Measurements from ENCODE around the gene TRPM2.

Gene TRPM2

DNA sequence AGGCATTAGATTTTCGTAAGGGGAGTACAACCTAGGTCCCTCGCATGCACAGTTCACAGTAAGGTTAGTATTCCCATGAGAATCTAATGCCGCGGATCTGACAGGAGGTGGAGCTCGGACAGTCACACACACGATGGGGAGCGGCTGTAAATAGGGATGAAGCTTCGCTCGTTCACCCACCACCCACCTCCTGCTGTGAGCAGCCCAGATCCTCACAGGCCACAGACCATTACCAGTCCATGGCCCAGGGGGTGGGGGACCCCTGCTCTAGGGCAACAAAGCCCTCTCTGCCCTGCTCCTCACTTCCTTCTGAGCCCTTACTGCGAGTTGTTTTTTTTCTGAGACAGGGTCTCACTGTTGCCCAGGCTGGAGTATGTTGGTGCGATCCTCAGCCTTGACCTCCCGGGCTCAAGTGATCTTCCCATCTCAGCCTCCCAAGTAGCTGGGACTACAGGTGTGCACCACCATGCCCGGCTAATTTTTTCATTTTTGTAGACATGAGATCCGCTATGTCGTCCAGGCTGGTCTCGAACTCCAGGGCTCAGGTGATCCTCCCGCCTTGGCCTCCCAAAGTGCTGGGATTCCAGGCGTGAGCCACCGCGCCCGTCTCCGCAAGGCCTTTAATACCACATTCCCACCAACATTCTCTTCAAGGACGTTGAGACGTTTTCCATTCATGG, 21.3 kb downstream of the TRPM2 start:
- TF ChIP-seq, protein P1, sequence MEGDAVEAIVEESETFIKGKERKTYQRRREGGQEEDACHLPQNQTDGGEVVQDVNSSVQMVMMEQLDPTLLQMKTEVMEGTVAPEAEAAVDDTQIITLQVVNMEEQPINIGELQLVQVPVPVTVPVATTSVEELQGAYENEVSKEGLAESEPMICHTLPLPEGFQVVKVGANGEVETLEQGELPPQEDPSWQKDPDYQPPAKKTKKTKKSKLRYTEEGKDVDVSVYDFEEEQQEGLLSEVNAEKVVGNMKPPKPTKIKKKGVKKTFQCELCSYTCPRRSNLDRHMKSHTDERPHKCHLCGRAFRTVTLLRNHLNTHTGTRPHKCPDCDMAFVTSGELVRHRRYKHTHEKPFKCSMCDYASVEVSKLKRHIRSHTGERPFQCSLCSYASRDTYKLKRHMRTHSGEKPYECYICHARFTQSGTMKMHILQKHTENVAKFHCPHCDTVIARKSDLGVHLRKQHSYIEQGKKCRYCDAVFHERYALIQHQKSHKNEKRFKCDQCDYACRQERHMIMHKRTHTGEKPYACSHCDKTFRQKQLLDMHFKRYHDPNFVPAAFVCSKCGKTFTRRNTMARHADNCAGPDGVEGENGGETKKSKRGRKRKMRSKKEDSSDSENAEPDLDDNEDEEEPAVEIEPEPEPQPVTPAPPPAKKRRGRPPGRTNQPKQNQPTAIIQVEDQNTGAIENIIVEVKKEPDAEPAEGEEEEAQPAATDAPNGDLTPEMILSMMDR (IDR thresholded peaks at IDR 0.05), result no peak
- no peak for TF ChIP-seq ZFX (IDR thresholded peaks at IDR 0.05; ENCODE audit: borderline replicate concordance)
- no peak overlapping the region for H3K27ac ChIP-seq

DNA sequence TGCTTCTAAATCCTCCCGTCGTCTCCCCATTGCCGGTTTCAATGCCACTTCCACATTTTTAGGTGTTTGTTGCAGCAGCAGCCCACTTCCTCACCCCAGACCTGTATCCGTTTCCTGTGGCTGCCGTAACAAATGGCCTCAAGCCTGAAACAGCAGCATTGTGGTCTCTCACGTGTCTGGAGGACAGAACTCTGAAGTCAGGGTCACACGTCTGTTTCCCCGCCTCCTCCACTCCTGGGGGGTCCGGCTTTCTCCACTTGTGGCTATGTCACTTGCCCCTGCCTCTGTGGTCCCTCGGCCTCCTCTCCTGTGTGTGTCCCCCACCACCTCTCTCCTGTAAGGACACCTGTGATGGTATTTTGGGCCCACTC, 21.8 kb downstream of the TRPM2 start:
- H3K27ac ChIP-seq, result no peak overlapping the region
- TF ChIP-seq, protein P1 (IDR thresholded peaks at IDR 0.05), result no peak
- TF ChIP-seq ZFX (IDR thresholded peaks at IDR 0.05; ENCODE audit: borderline replicate concordance), result no peak

DNA sequence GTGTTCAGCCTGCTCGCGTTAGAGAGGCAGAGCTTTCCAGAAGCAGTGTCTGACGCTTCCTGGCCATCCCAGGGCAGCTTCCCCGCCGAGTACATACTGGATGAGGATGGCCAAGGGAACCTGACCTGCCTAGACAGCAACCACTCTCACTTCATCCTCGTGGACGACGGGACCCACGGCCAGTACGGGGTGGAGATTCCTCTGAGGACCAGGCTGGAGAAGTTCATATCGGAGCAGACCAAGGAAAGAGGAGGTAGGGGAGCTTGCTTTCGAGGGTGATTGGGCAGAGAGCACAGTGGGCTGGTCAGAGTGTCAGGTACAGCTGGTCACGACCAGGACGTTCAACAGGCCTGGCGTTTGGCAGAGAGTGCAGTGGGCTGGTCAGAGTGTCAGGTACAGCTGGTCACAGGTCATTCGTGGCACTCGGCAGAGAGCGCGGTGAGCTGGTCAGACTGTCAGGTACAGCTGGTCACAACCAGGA, 22.4 kb downstream of the TRPM2 start:
- H3K27ac ChIP-seq, result no peak overlapping the region
- no peak for TF ChIP-seq ZFX (IDR thresholded peaks at IDR 0.05; ENCODE audit: borderline replicate concordance)
- TF ChIP-seq, protein P1 (IDR thresholded peaks at IDR 0.05), result no peak

DNA sequence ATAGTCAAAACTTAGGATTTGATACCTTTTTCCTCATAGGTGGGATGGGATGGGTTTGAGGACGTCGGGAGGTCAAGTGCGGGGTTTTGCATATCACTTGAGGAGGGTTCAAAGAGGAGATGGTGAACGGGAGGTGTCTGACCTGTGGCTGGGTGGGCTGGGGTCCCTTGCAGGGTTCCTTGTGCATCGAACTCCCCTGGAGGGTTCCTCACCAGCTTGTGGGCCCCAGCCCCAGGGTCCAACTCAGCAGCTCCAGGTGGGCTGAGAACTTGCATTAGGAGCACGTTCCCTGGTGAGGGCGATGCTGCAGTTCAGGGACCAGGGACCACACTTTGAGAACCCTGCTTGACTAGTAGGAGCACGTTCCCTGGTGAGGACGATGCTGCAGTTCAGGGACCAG, 23.2 kb downstream of the TRPM2 start:
- H3K27ac ChIP-seq, result no peak overlapping the region
- TF ChIP-seq, protein P1 (IDR thresholded peaks at IDR 0.05), result no peak
- no peak for TF ChIP-seq ZFX (IDR thresholded peaks at IDR 0.05; ENCODE audit: borderline replicate concordance)

DNA sequence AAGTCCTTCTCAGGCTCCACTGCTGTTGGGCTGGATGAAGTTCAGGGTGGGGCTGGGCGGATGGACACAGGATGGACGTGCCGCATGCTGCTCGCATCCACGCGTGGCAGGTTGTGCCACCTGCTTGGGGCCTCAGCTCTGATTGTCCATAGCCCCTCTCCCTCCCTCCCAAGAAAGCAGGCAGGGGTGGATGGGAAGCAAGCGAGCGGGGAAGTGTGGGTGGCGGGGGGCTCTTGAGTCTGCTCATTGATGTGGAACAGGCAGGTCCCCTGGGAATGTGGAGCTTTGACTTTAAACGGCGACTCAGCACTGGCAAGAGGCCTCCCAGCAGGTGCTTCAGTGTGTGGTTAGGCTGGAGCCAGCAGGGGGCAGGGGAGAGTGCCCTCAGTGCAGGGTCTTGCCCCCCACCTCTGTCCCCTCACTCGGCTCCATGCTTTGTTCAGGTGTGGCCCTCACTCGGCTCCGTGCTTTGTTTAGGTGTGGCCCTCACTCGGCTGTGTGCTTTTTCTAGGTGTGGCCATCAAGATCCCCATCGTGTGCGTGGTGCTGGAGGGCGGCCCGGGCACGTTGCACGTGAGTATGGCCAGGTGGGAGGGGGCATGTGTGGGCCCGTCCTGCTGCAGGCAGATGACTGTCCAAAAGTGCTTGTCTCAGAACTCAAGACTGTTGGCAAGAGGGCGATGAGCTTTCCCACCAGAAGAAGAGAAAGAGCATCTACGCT, 23.9 kb downstream of the TRPM2 start:
- no peak for TF ChIP-seq ZFX (IDR thresholded peaks at IDR 0.05; ENCODE audit: borderline replicate concordance)
- TF ChIP-seq, protein P1 (IDR thresholded peaks at IDR 0.05), result peak; percentile 43
- H3K27ac ChIP-seq, result no peak overlapping the region

DNA sequence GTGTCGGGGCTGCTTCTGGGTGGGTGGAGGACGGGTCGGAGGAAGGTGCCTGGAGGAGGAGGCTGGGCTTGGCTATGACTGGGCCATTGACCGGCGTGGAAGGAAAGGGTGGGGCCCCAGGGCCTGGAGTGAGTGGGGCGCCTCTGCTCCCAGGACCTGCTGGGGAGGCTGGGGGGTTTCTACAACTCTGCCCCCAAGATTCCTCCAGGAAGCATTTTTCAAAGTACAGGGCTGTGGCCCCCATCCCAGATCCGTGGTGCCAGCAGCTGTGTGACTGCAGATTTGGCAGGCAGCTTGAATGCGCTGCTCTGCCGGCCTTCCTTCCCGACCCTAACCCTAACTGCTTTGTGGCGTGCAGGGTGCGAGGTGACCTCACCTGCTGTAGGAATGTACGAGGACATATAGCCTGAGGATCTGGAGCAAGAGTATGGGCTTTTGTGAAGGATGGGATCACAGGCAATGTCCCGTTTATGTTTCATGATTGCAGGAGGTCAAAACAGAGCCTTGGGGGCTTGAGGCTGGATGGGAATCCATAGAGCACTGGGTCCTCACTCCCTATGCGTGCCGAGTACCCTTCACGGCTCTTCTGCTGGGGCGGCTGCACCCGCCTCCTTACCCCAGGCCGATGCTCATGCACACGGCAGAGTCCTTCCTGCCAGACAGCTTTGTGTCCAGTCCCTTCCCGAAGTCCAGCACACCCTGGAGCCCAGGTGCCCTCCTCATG, 24.7 kb downstream of the TRPM2 start:
- TF ChIP-seq ZFX (IDR thresholded peaks at IDR 0.05; ENCODE audit: borderline replicate concordance), result no peak
- TF ChIP-seq, protein P1 (IDR thresholded peaks at IDR 0.05), result no peak

More for the DNA sequence above, 24.7 kb downstream of the TRPM2 start:
- H3K27ac ChIP-seq, result no peak overlapping the region
